Smooth muscle cell (in vitro differentiated cells): ENCODE data around the gene CAMK2A. TPM values are rescaled to one million over a fixed set of nuclear protein-coding genes. Genes with fewer than 3 reads are reported as not detected.

Experiments used
- DNase-seq: peaks from one replicate; lab custom pipeline; 2025; ENCODE audit not compliant: unreplicated experiment; lab: John Stamatoyannopoulos, UW
- H2AFZ ChIP-seq: fragments of 200-600 bp; sonication (generic); 2 replicates; pipeline ENCODE4 v1.6.0; 2016; ENCODE audit warnings: antibody characterized with exemption, low read depth, mild to moderate bottlenecking
- H3F3A ChIP-seq: fragments of 200-600 bp; sonication (generic); 2 replicates; pipeline ENCODE4 v1.6.0; 2017; ENCODE audit warnings: antibody characterized with exemption, low read depth
- H3K27ac ChIP-seq: fragments of 200-600 bp; sonication (generic); 2 replicates; pipeline ENCODE4 v1.5.1; 2016; ENCODE audit warnings: low read depth, mild to moderate bottlenecking
- H3K27me3 ChIP-seq: fragments of 200-600 bp; sonication (generic); 2 replicates; pipeline ENCODE4 v1.6.1; 2016; ENCODE audit warnings: low read depth, mild to moderate bottlenecking
- H3K36me3 ChIP-seq: fragments of 200-600 bp; sonication (generic); 2 replicates; pipeline ENCODE4 v1.5.1; 2016; ENCODE audit warnings: low read depth
- H3K4me1 ChIP-seq: fragments of 200-600 bp; sonication (generic); 2 replicates; pipeline ENCODE4 v1.5.1; 2016; ENCODE audit warnings: low read depth
- H3K4me2 ChIP-seq: fragments of 200-600 bp; sonication (generic); 2 replicates; pipeline ENCODE4 v1.6.0; 2016; ENCODE audit warnings: mild to moderate bottlenecking
- H3K4me3 ChIP-seq: fragments of 200-600 bp; sonication (generic); 2 replicates; pipeline ENCODE4 v1.5.1; 2016; ENCODE audit warnings: mild to moderate bottlenecking
- H3K79me2 ChIP-seq: fragments of 200-600 bp; sonication (generic); 2 replicates; pipeline ENCODE4 v1.6.0; 2016; ENCODE audit warnings: low read depth, mild to moderate bottlenecking
- H3K9ac ChIP-seq: fragments of 200-600 bp; sonication (generic); 2 replicates; pipeline ENCODE4 v1.6.0; 2016; ENCODE audit warnings: low read depth
- H3K9me3 ChIP-seq: fragments of 200-600 bp; sonication (generic); replicated peaks from 2 replicates; pipeline ENCODE4 v1.5.1; 2016; ENCODE audit warnings: low read depth
- H4K20me1 ChIP-seq: fragments of 200-600 bp; sonication (generic); 2 replicates; pipeline ENCODE4 v1.6.0; 2016; ENCODE audit warnings: low read depth
- CTCF ChIP-seq: fragments of 200-600 bp; sonication (generic); IDR thresholded peaks from 2 replicates; pipeline ENCODE4 v1.5.1; 2017; ENCODE audit warnings: borderline replicate concordance, mild to moderate bottlenecking, antibody characterized with exemption; ENCODE audit not compliant: insufficient read depth, poor library complexity, severe bottlenecking
- WGBS: methylation state at CpG from one replicate; pipeline ENCODE4 v1.1.7; 2016; ENCODE audit warnings: low lambda C conversion rate; 5-methylcytosine and 5-hydroxymethylcytosine counted together
- polyA plus RNA-seq: library from polyadenylated mRNA; unstranded; fragments of >200 nt; fragmentation: Nextera tagmentation; extraction: Ambion mirVana; gene quantifications from 2 replicates; pipeline ENCODE4 v1.2.1, GENCODE V29; 2016
- total RNA-seq: library from RNA; depleted of rRNA; stranded (reverse); fragments of >200 nt; gene quantifications from 2 replicates; pipeline ENCODE4 v1.2.3, GENCODE V29; 2014

Gene CAMK2A
- total and polyA plus RNA-seq, 2 experiments from 2014 or later = 0.83 to 1.6 TPM

- Histone ChIP-seq H3K9me3 (no peaks in the 10 kb centered on the region), H3K79me2 (no peaks in the 10 kb centered on the region), H3K27me3 (peaks cover 44% of the 10 kb centered on the region), H3K9ac (no peak overlapping the region), H3F3A (no peaks in the 10 kb centered on the region), H3K36me3 (no peaks in the 10 kb centered on the region), H2AFZ (no peak overlapping the region), H4K20me1 (no peaks in the 10 kb centered on the region), H3K4me1 (peaks cover 7% of the 10 kb centered on the region), H3K27ac (no peak overlapping the region), H3K4me2 (no peak overlapping the region), H3K4me3 (no peak overlapping the region)
- no peak for TF ChIP-seq CTCF
- DNase-seq = no peak
- WGBS = 78% methylated on average over 3 of the region's 3 CpGs
These were observed 101.3 kb downstream of the CAMK2A start for GRCh38 chr5:150188146-150188842.

DNA sequence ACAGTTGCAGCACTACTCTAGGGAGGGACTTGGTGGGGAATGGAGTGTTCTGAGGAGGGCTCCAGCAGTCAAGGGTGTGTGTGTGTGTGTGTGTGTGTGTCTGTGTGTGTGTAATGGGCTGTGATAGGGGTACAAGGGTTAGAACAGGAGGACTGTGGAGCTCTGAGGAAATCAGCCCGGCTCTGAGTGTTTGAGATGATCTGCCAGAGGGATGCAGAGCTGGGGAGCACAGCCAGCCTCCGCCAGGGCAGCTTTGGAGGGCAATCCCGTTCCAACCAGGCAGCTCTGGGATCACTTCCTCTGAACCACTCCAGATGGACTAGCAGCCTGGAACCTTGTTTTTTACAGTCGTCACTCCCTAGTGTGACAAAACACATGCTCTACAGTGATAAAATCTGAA is 102.7 kb downstream of the CAMK2A start:
- Histone ChIP-seq H3K36me3 (no peaks in the 10 kb centered on the region), H3K4me2 (no peak overlapping the region), H3K9ac (no peak overlapping the region), H3K27ac (no peak overlapping the region), H3K9me3 (no peaks in the 10 kb centered on the region), H3K4me1 (peaks cover 7% of the 10 kb centered on the region), H3K27me3 (peaks cover 40% of the 10 kb centered on the region), H3K79me2 (no peaks in the 10 kb centered on the region), H2AFZ (no peak overlapping the region), H3F3A (no peaks in the 10 kb centered on the region), H3K4me3 (no peak overlapping the region), H4K20me1 (no peaks in the 10 kb centered on the region)
- DNase-seq = no peak
- TF ChIP-seq CTCF = no peak
- 69% methylated on average over 4 of the region's 4 CpGs for WGBS

GRCh38 chr5:150186137-150186536 is 103.4 kb downstream of the CAMK2A start:
- Histone ChIP-seq H3K4me1 (peaks cover 7% of the 10 kb centered on the region), H3K27me3 (peaks cover 36% of the 10 kb centered on the region)

More at GRCh38 chr5:150186137-150186536, 103.4 kb downstream of the CAMK2A start:
- no peak overlapping the region for H3K4me3 ChIP-seq
- H3K79me2 ChIP-seq = no peaks in the 10 kb centered on the region
- no peaks in the 10 kb centered on the region for H3K9me3 ChIP-seq
- no peak overlapping the region for H2AFZ ChIP-seq
- H3F3A ChIP-seq = no peaks in the 10 kb centered on the region
- WGBS = 78% methylated on average over 8 of the region's 8 CpGs
- DNase-seq = no peak
- H3K4me2 ChIP-seq = no peak overlapping the region
- no peak for TF ChIP-seq CTCF
- no peaks in the 10 kb centered on the region for H3K36me3 ChIP-seq
- H3K9ac ChIP-seq = no peak overlapping the region
- no peak overlapping the region for H3K27ac ChIP-seq
- no peaks in the 10 kb centered on the region for H4K20me1 ChIP-seq
